ENCODE data around the gene NUMBL.
"Not testable (repeated sequence)": the region's sequence is repeated elsewhere in the genome, so short reads cannot be mapped to it uniquely, and the experiment has no call there.

Gene NUMBL

GRCh38 chr19:40662925-40663694 is 27.3 kb downstream of the NUMBL start:
- peak; percentile 85 for DNase-seq (ENCODE audit: low spot score)

- DNase-seq (ENCODE audit: low spot score): no peak
These were observed 28.8 kb downstream of the NUMBL start for GRCh38 chr19:40661616-40662015.

- DNase-seq (ENCODE audit: low spot score): no peak
These were observed 30.9 kb downstream of the NUMBL start for GRCh38 chr19:40659566-40659965.

GRCh38 chr19:40659116-40659515 is 31.3 kb downstream of the NUMBL start:
- no peak for DNase-seq (ENCODE audit: low spot score)

- no peak for DNase-seq (ENCODE audit: low spot score)
These were observed 32.4 kb downstream of the NUMBL start for GRCh38 chr19:40658031-40658430.

GRCh38 chr19:40655684-40656083 is 34.8 kb downstream of the NUMBL start:
- not testable (repeated sequence) for DNase-seq (ENCODE audit: low spot score)

- not testable (repeated sequence) for DNase-seq (ENCODE audit: low spot score)
These were observed 38.1 kb downstream of the NUMBL start for GRCh38 chr19:40652303-40652702.

- DNase-seq (ENCODE audit: low spot score): peak; percentile 48
These were observed 39.6 kb downstream of the NUMBL start for GRCh38 chr19:40650749-40651305.

- DNase-seq (ENCODE audit: low spot score): not testable (repeated sequence)
These were observed 40.4 kb downstream of the NUMBL start for GRCh38 chr19:40649903-40650675.

- no peak for DNase-seq (ENCODE audit: low spot score)
These were observed 43.7 kb downstream of the NUMBL start for GRCh38 chr19:40646743-40647254.

- no peak for DNase-seq (ENCODE audit: low spot score)
These were observed 47.6 kb downstream of the NUMBL start for GRCh38 chr19:40642757-40643305.

- DNase-seq (ENCODE audit: low spot score): no peak
These were observed 48.3 kb downstream of the NUMBL start for GRCh38 chr19:40642051-40642706.

GRCh38 chr19:40641281-40641680 is 49.2 kb downstream of the NUMBL start:
- DNase-seq (ENCODE audit: low spot score): no peak

- peak; percentile 55 for DNase-seq (ENCODE audit: low spot score)
These were observed 49.7 kb downstream of the NUMBL start for GRCh38 chr19:40640744-40641143.

- DNase-seq (ENCODE audit: low spot score): no peak
These were observed 50.8 kb downstream of the NUMBL start for GRCh38 chr19:40639638-40639982.

GRCh38 chr19:40638327-40638726 is 52.1 kb downstream of the NUMBL start:
- DNase-seq (ENCODE audit: low spot score): no peak

GRCh38 chr19:40633207-40633606 is 57.2 kb downstream of the NUMBL start:
- DNase-seq (ENCODE audit: low spot score): peak; percentile 49

- no peak for DNase-seq (ENCODE audit: low spot score)
These were observed 58.0 kb downstream of the NUMBL start for GRCh38 chr19:40632311-40633036.

- DNase-seq (ENCODE audit: low spot score): no peak
These were observed 59.8 kb downstream of the NUMBL start for GRCh38 chr19:40630571-40631160.

- DNase-seq (ENCODE audit: low spot score): no peak
These were observed 61.1 kb downstream of the NUMBL start for GRCh38 chr19:40629346-40629745.

Measured in hepatic stellate cell (primary cell).